HG03095 (cell line): ENCODE measurements around the gene TMEM217.

Source experiments
- ATAC-seq: cut with Tn5 transposase; IDR thresholded peaks from one replicate; pipeline ENCODE4 v1.9.1; 2021; ENCODE audit warnings: moderate library complexity; ENCODE audit not compliant: unreplicated experiment

The TMEM217 gene

GRCh38 chr6:37280162-37280887 is 22.4 kb upstream of the TMEM217 start:
- no peak for ATAC-seq

DNA sequence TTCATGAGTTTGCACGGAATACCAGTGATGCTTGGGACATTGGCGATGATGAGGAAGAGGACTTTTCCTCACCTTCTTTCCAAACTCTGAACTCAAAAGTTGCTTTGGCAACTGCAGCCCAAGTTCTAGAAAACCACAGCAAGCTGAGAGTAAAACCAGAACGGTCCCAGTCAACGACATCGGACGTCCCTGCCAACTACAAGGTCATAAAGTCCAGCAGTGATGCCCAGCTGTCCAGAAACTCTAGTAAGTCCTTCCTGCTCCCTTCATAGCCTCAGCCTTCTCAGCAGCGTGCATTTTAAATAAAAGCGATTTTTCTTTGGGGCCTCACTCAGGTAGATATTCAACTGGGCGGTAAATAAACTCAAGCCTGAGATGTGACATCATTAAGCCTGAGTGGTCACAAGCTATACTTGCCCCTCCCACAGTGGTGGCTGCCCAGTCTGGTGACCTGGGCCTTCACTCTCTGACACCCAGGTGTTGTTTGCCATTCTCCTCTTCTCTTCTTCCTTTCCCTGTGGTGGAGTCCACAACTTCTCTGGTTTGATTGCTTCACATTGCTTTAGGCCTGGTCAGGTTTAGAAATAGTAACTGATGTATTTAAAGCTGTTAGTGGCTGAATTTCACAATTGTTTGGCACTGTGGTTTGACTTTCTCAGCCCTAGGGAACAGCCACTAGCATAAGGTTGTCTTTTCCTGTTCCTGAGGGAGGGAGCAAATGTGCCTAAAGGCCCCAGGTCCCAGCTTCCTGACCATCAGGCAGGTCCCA is 21.6 kb upstream of the TMEM217 start:
- no peak for ATAC-seq

- ATAC-seq, result no peak
Measured at GRCh38 chr6:37277001-37277409, 19.1 kb upstream of the TMEM217 start.

DNA sequence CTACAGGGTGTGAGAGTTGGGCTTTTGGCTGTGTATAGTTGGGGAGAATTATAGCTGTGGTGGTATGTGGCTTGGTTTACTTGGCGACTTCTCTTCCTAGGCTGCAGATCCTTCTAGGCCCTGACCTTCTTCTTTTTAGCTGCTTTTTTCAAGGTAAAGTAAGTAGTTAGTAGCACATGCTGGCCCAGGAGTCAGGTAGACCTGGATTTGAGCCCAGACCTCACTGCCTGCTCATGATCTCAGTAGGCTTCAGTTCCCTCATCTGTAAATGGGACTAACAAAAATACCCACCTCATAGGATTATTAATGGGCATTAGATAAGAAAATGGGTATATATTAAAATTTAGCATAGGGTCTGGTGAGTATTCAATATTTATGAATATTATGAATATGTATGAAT is 17.4 kb upstream of the TMEM217 start:
- ATAC-seq, result no peak

DNA sequence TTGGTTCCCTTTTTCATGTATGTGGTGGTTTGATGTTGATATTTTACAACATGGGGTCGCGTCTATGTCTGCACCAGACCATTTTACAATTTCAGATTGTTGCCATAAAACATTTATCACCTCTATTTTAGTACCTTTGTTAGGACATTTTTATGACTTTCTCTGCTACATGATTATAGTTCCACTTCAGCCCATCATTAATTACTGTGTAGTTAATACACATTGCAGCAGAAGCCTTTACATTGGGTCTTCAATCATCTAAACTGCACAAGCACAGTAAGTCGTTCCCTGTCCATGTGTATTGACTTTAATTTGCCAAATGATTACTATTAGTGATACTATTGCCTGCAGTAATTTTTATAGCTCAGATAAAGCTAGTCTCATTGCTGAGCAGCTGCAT is 15.7 kb upstream of the TMEM217 start:
- ATAC-seq, result no peak

- no peak for ATAC-seq
Measured at GRCh38 chr6:37272834-37273566, 15.1 kb upstream of the TMEM217 start.

DNA sequence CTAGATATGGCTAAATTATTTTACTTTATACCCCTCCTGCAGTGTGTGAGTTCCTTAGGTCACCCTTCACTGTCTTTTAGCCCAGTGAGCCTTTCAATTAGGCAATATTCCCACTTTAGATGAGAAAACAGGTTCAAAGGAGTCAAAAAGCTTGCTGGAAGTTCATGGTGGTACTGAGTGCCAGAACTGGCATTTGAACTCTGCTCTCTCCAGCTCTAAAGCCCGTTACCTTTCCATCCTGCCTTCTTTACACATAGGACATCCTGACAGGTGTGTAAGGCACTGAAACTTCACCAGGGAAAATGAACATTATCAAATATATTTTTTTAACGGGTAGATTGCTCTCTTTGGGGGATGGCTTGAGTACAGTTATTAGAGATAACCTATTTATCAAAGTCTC is 11.2 kb upstream of the TMEM217 start:
- no peak for ATAC-seq

DNA sequence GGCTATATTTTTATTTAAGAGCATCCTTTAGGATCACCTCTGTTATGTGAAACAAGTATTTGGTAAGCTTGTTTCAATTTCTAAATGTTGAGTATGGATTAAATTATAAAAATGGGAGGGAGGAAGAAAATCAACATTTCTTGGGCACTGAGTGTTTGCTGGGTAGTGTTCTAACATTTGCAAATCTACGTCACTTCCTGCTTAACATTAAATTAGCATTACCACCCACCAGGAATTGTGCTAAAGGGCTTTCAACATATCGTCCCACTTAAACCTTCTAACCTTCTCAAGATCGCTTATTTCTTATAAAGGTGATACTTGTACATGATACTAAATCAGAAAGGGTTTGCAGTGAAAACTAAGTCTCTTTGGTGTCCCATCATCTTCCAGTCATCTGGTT is 7.9 kb upstream of the TMEM217 start:
- no peak for ATAC-seq

GRCh38 chr6:37265001-37265400 is 7.1 kb upstream of the TMEM217 start:
- no peak for ATAC-seq

DNA sequence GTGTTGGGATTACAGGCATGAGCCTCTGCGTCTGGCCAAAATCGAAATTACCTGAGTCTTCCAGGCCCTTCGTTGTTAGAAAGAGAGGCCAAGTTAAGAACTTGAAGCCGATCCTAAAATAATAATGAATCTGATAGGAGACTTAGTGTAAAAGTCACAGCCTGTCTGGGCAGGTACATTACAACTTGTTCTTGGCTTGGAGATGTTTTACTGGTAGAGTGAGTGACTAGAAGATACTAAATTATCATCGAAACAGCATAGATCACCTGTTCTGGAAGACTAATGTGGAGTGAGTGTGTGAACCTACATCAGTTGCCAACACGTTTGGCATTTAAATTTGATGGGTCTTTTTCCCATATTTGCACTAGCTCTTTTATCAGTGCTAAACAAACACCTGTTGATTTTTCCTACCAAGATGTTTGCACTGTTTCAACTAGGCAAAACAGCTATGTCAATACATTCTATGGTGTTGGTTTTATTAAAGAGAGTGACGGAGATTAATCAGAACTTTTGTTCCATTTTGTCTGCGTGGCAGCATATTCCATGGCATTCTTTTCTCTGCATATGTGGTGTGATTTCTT is 4.6 kb upstream of the TMEM217 start:
- ATAC-seq, result no peak

DNA sequence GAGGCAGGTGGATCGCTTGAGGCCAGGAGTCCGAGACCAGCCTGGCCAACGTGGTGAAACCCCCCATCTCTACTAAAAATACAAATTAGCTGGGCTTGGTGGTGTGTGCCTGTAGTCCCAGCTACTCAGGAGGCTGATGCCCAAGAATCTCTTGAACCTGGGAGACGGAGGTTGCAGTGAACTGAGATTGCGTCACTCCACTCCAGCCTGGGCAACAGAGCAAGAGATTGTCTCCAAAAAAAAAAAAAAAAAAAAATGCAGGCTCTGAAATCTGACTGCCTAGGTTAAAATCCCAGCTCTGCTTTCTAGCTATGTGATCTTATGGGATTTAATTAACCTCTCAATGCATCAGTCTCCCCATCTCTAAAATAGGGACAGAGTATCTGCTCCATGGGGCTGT is 3.3 kb upstream of the TMEM217 start:
- no peak for ATAC-seq

GRCh38 chr6:37260444-37260843 is 2.5 kb upstream of the TMEM217 start:
- no peak for ATAC-seq

GRCh38 chr6:37260040-37260439 is 2.1 kb upstream of the TMEM217 start:
- no peak for ATAC-seq

DNA sequence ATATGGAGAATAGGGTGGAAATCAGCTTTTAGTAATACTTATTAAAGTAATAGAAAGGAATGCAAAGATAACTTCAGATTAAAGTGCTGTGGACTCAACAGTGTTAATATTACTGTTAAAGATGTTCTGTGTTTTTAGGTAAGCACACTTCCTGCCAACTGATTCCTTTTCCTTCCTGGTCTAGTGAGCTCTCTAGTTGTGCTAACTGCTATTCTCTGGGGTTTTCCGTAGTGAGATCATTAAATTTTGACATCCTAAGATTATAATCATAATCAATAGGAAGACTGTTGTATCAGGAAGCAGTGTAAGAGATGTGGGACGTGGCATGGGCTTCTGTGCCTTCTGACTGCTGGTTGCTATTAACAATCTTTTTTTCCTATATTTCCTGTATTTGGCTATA is 1.2 kb upstream of the TMEM217 start:
- no peak for ATAC-seq

DNA sequence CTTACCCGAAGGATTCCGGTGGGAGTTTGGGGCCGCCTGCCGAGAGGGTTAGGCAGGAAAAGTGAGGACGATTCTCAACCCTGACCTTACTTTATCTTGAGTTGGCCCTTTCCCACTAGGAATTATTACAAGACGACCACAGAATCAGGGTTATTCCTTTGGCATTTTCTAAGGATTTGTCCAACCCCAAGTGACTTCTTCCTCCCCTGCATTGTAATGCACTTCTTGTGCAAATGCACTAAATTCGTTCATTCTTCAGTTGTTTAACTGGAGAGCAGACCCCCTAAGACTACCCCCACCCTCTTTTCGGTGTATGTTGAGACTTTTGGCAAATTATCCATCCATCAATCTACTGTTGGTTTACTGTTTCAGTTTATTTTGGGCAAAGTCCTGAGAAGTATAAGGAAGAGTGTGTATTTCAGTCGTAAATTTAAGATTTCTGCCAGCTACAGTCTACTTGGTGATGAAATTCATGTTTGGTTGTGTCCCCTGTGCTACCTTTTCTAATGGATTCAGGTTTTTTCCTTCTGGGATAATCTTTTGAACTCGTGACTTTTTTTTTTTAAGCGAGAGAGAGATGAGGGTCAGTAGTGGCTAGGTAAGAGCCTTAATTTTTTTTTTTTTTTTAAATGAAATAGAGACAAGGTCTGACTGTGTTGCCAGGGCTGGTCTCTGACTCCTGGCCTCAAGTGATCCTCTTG is 611 bp upstream of the TMEM217 start:
- ATAC-seq, result no peak

DNA sequence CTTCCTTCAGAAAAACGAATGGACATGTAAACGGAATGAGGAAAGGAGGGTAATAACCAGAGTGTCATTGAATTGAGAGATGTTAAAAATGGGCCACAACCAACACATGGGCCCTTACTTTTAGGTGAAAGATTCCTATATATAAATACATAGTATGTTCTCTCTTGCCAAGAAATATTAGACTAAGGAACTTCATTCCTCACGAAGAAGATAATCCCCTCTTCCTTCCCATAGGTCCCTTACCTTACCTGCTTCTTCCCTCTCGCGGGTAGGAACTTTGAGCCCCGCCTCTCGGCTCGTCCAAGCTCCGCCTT is 667 bp downstream of the TMEM217 start:
- ATAC-seq, result no peak

- ATAC-seq, result no peak
Measured at GRCh38 chr6:37256692-37257319, 1.1 kb downstream of the TMEM217 start.

DNA sequence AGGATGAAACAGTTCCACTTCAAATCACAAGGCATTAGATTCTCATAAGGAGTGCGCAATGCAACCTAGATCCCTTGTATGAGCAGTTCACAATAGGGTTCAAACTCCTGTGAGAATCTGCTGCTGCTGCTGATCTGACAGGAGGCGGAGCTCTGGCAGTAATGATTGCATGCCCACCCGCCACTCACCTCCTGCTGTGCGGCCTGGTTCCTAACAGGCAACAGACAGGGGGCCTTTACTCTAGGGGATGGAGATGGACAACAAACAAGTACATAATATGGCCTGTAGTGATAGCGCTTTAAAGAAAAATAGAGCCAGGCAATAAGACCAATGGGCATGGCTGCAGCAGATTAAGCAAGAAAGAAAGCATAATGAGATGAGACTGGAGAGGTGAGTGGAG is 3.1 kb downstream of the TMEM217 start:
- ATAC-seq, result no peak

DNA sequence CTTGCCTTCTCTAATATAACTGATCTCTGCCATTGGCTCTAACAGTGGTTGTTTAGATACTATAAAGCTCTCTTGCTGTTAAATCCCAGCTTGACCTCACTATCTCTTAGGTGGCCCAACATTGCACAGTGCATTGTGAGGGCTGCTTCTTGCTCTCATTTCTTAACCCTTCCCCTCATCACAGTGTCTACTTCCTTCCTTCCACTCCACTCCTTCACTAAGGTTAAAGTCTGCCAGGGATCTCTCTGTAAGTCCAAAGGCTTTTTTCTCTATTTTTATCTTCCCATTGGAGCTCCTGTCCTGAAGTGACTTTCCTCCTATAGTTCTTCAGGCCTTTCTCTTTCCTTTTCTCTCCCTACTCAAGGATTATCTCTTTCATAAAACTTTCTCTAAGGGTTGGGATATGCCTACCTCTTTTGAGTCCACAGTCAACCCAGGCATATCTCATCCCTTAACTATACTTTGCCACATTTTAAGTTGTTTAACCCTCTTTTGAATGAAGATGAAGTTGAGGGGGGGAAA is 4.4 kb downstream of the TMEM217 start:
- no peak for ATAC-seq

DNA sequence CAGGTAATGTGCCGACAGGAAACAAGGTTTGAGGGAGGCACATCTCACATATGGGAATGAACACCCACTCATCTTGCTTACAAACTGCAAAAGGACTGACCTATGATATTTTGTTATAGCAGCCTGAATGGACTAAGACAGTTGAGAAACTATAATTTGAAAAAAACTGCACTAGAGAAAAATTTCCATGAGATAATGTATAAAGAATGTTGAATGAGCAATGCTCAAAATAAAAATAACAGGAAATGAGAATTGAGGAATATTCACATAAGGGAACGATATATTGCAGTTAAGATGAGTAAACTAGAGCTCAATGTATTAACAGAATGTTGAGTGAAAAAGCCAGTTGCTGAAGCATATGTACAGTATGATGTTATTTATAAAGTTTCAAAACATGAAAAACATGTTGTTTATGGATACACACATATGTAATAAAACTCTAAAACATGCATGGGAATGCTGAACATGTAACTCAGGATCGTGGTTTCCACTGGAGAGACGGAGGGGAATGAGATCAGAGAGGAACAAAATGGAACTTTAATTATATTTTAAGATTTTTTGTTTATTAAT is 6.6 kb downstream of the TMEM217 start:
- no peak for ATAC-seq
